Natural killer cell treated with Interleukin-12 subunit alpha and Interleukin-12 subunit beta and Interleukin-15 and Interleukin-18, amount 100 ng/mL, for 72 hours (primary cell): ENCODE measurements around the gene TEN1. TPM values are rescaled to one million over a fixed set of nuclear protein-coding genes. Genes with fewer than 3 reads are reported as not detected.
"Not testable (repeated sequence)": the region's sequence is repeated elsewhere in the genome, so short reads cannot be mapped to it uniquely, and the experiment has no call there.

Experiments
- ATAC-seq, 2 donors: fragments of 150-1000 bp; cut with Tn5 transposase in 1 of 2; sonication (Bioruptor Pico), chemical (Tn5 transposase) in 1 of 2; 2 replicates each; pipeline ENCODE4 v1.10.0; 2021
- DNase-seq: peaks from one replicate; pipeline ENCODE4 v3.0.0; 2022; ENCODE audit warnings: low spot score
- H3K27ac Mint-ChIP-seq, 2 donors: 1 replicate in 1 of 2; 2 replicates in 1 of 2; pipeline ENCODE4 v1.8.0; 2022; ENCODE audit warnings: mixed read lengths in 2 of 2, mild to moderate bottlenecking in 1 of 2, moderate library complexity in 1 of 2
- H3K27me3 Mint-ChIP-seq, 2 donors: 1 replicate in 1 of 2; 2 replicates in 1 of 2; pipeline ENCODE4 v1.8.0; 2022; ENCODE audit warnings: mixed read lengths in 2 of 2
- H3K36me3 Mint-ChIP-seq: one replicate; pipeline ENCODE4 v1.8.0; 2022; ENCODE audit warnings: mixed read lengths
- H3K4me1 Mint-ChIP-seq, 2 donors: 1 replicate in 1 of 2; 2 replicates in 1 of 2; pipeline ENCODE4 v1.8.0; 2022; ENCODE audit warnings: low read depth in 2 of 2, mixed read lengths in 2 of 2, mild to moderate bottlenecking in 1 of 2
- H3K4me3 Mint-ChIP-seq: one replicate; pipeline ENCODE4 v1.8.0; 2022; ENCODE audit warnings: mixed read lengths
- H3K9me3 Mint-ChIP-seq: 2 replicates; pipeline ENCODE4 v1.8.0; 2022; ENCODE audit warnings: mixed read lengths
- total RNA-seq, 2 donors: library from RNA; stranded (reverse); gene quantifications; one replicate each; pipeline ENCODE4 v1.2.3, GENCODE V29; 2022

Gene TEN1
- total RNA-seq, 2 donors from 2014 or later: 16.5 to 19.1 TPM

- no peak for DNase-seq
- ATAC-seq: no peak
- Mint-ChIP-seq H3K36me3 (peaks cover 4% of the 10 kb centered on the region), H3K4me3 (no peak overlapping the region), H3K9me3 (no peaks in the 10 kb centered on the region), H3K27me3 (no peaks in the 10 kb centered on the region), H3K4me1 (no peaks in the 10 kb centered on the region), H3K27ac (no peak overlapping the region)
These were observed 19.1 kb upstream of the TEN1 start for GRCh38 chr17:75959839-75960511.

- H3K27ac Mint-ChIP-seq: peak overlapping the region in 1 of 2 donors; percentile 17
- H3K4me3 Mint-ChIP-seq: no peak overlapping the region
- H3K9me3 Mint-ChIP-seq: no peaks in the 10 kb centered on the region
- H3K27me3 Mint-ChIP-seq: no peaks in the 10 kb centered on the region
- peaks cover 6% of the 10 kb centered on the region for H3K36me3 Mint-ChIP-seq
- peaks cover 3 to 6% of the 10 kb centered on the region in 2 donors for H3K4me1 Mint-ChIP-seq
- ATAC-seq: no peak
- no peak for DNase-seq
These were observed 13.6 kb upstream of the TEN1 start for GRCh38 chr17:75965468-75965867.

- H3K4me1 Mint-ChIP-seq: peaks cover 9 to 11% of the 10 kb centered on the region in 2 donors
- H3K27ac Mint-ChIP-seq, H3K4me3 Mint-ChIP-seq, H3K9me3 Mint-ChIP-seq, H3K27me3 Mint-ChIP-seq, H3K36me3 Mint-ChIP-seq, ATAC-seq, DNase-seq: not testable (repeated sequence)
These were observed 10.0 kb upstream of the TEN1 start for GRCh38 chr17:75969044-75969443.

GRCh38 chr17:75970011-75970523 lies 9.0 kb upstream of the TEN1 start:
- peak overlapping the region in 1 of 2 donors; percentile 29 for H3K27ac Mint-ChIP-seq

GRCh38 chr17:75970626-75971025 lies 8.4 kb upstream of the TEN1 start:
- ATAC-seq (no peak), DNase-seq (no peak)
- Mint-ChIP-seq H3K36me3 (peaks cover 6% of the 10 kb centered on the region), H3K27ac (no peak overlapping the region), H3K27me3 (no peaks in the 10 kb centered on the region), H3K9me3 (no peaks in the 10 kb centered on the region), H3K4me3 (no peak overlapping the region), H3K4me1 (peaks cover 10 to 14% of the 10 kb centered on the region in 2 donors)

More at GRCh38 chr17:75970011-75970523, 9.0 kb upstream of the TEN1 start:
- Mint-ChIP-seq H3K4me3 (no peak overlapping the region), H3K36me3 (peaks cover 6% of the 10 kb centered on the region), H3K9me3 (no peaks in the 10 kb centered on the region), H3K27me3 (no peaks in the 10 kb centered on the region), H3K4me1 (peaks cover 9 to 11% of the 10 kb centered on the region in 2 donors)
- DNase-seq: no peak
- no peak for ATAC-seq

- not testable (repeated sequence) for H3K27me3 Mint-ChIP-seq, ATAC-seq, H3K36me3 Mint-ChIP-seq, DNase-seq, H3K9me3 Mint-ChIP-seq, H3K4me3 Mint-ChIP-seq
- Mint-ChIP-seq H3K4me1 (peaks cover 28 to 30% of the 10 kb centered on the region in 2 donors), H3K27ac (peak overlapping the region in 1 of 2 donors; percentile 26)
These were observed 3.9 kb upstream of the TEN1 start for GRCh38 chr17:75975187-75975586.

GRCh38 chr17:75975757-75976174 lies 3.3 kb upstream of the TEN1 start:
- H3K4me1 Mint-ChIP-seq: peaks cover 28 to 31% of the 10 kb centered on the region in 2 donors
- DNase-seq (no peak), ATAC-seq (no peak)
- no peaks in the 10 kb centered on the region for H3K9me3 Mint-ChIP-seq
- peak overlapping the region; percentile 41 for H3K4me3 Mint-ChIP-seq
- H3K27ac Mint-ChIP-seq: peak overlapping the region in 1 of 2 donors; percentile 26
- H3K27me3 Mint-ChIP-seq: no peaks in the 10 kb centered on the region
- H3K36me3 Mint-ChIP-seq: no peaks in the 10 kb centered on the region

GRCh38 chr17:75976175-75976848 lies 2.7 kb upstream of the TEN1 start:
- H3K4me3 Mint-ChIP-seq: peak overlapping the region; percentile 41
- ATAC-seq: no peak

GRCh38 chr17:75979705-75980187 lies 706 bp downstream of the TEN1 start:
- Mint-ChIP-seq H3K27me3 (no peaks in the 10 kb centered on the region), H3K36me3 (no peaks in the 10 kb centered on the region), H3K9me3 (no peaks in the 10 kb centered on the region), H3K27ac (peak overlapping the region; percentile 93 to 100), H3K4me3 (peak overlapping the region; percentile 94), H3K4me1 (peaks cover 23 to 38% of the 10 kb centered on the region in 2 donors)
- peak; percentile 17 to 32 for ATAC-seq
- no peak for DNase-seq

More at GRCh38 chr17:75976175-75976848, 2.7 kb upstream of the TEN1 start:
- Mint-ChIP-seq H3K9me3 (no peaks in the 10 kb centered on the region), H3K36me3 (no peaks in the 10 kb centered on the region), H3K27ac (peak overlapping the region; percentile 24 to 26), H3K4me1 (peaks cover 28 to 35% of the 10 kb centered on the region in 2 donors), H3K27me3 (no peaks in the 10 kb centered on the region)
- no peak for DNase-seq

- peak overlapping the region; percentile 94 for H3K4me3 Mint-ChIP-seq
- H3K9me3 Mint-ChIP-seq: no peaks in the 10 kb centered on the region
- no peaks in the 10 kb centered on the region for H3K36me3 Mint-ChIP-seq
- peak overlapping the region; percentile 93 to 100 for H3K27ac Mint-ChIP-seq
- ATAC-seq (no peak), DNase-seq (no peak)
- peaks cover 23 to 38% of the 10 kb centered on the region in 2 donors for H3K4me1 Mint-ChIP-seq
- H3K27me3 Mint-ChIP-seq: no peaks in the 10 kb centered on the region
These were observed 1.4 kb downstream of the TEN1 start for GRCh38 chr17:75980188-75981018.

GRCh38 chr17:75981019-75981615 lies 2.1 kb downstream of the TEN1 start:
- Mint-ChIP-seq H3K27ac (peak overlapping the region; percentile 85 to 93), H3K36me3 (no peaks in the 10 kb centered on the region), H3K9me3 (no peaks in the 10 kb centered on the region), H3K27me3 (no peaks in the 10 kb centered on the region), H3K4me1 (peaks cover 16 to 34% of the 10 kb centered on the region in 2 donors), H3K4me3 (peak overlapping the region; percentile 94)
- ATAC-seq: no peak
- no peak for DNase-seq

GRCh38 chr17:75983501-75984181 lies 4.6 kb downstream of the TEN1 start:
- Mint-ChIP-seq H3K27ac (peak overlapping the region in 1 of 2 donors; percentile 9), H3K27me3 (no peaks in the 10 kb centered on the region), H3K4me3 (no peak overlapping the region), H3K4me1 (peaks cover 0 to 22% of the 10 kb centered on the region in 2 donors), H3K36me3 (no peaks in the 10 kb centered on the region), H3K9me3 (no peaks in the 10 kb centered on the region)
- DNase-seq: no peak
- ATAC-seq: no peak
